Raji (cell line): ENCODE data around the gene S100P.

Experiments used
- POLR2A ChIP-seq: IDR thresholded peaks from 2 replicates; pipeline ENCODE4 v1.6.1; 2011; ENCODE audit warnings: low read depth, low read length, control low read depth; ENCODE audit not compliant: insufficient read depth

Gene S100P

GRCh38 chr4:6693231-6694176, at the start of gene S100P:
TSS of gene S100P (plus strand) at chr4:6693878. CDS start at chr4:6693933, 55 bp downstream.
- TF ChIP-seq POLR2A, result no peak

- TF ChIP-seq POLR2A, result no peak
Measured at GRCh38 chr4:6644792-6645530, 48.7 kb upstream of the S100P start.

GRCh38 chr4:6647169-6647568, 46.5 kb upstream of the S100P start:
- TF ChIP-seq POLR2A, result no peak

DNA sequence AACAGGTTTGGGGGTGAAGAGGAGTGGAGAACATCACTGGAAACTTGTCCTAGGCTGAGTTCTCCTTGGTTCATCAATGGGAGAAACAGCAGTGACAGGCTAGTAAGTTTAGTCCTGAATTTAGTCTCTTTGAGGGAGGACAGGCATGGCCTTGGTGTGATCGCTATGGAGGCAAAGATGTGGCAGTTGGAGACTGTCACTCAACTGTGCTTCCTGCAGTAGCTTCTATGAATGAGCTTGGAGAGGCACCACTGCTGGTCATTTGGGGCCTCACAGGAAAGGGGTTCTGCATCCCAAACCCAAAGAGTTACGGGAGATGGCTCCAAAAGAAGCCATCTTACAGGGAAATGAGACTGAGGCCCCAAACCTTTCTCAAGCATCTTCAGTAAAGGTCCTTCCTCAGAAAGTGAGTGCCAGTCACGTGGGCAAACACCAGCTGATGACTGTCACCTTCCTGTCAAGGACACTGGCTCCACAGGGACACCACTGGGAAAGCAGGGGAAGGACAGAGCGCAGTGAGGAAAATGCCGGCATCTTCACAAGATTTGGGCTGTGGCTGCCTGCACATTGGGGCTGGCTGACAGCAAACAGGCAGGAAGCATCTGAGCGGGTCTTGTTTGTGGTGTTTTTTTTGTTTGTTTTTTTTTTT, 46.0 kb upstream of the S100P start:
- TF ChIP-seq POLR2A, result no peak

DNA sequence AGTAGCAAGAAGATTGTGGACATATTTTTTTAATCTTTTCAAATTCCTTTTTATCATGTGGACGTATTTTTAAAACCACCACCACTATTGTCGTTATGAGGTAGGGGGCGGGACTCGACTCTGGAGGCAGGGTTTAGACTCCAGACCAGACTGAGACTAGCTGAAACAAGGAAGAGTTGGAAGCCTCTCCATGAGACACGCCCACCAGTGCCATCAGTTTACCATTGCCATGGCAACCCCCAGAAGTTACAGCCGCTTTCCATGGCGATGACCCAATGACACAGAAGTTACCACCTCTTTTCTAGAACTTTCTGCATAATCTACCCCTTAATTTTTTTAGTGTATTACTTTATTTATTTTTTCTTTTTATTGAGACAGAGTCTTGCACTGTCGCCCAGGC, 44.5 kb upstream of the S100P start:
- no peak for TF ChIP-seq POLR2A

DNA sequence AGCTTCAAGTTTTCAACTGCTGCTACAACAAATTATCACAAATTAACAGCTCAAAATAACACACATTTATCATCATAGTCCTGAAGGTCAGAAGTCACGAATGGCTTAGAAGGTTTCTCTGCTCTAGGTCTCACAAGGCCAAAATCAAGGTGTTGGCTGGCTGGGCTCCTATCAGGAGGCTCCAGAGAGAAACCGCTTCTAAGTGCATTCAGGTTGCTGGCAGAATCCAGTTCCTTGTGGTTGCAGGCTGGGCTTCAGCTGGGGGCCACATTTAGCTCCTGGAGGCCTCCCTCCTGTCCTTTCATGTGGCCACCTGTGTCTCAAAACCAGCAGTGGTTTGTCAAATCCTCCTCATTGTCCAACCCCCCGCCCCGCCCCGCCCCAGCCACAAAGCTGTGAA, 37.8 kb upstream of the S100P start:
- no peak for TF ChIP-seq POLR2A

- no peak for TF ChIP-seq POLR2A
Measured at GRCh38 chr4:6657242-6658208, 36.2 kb upstream of the S100P start.

DNA sequence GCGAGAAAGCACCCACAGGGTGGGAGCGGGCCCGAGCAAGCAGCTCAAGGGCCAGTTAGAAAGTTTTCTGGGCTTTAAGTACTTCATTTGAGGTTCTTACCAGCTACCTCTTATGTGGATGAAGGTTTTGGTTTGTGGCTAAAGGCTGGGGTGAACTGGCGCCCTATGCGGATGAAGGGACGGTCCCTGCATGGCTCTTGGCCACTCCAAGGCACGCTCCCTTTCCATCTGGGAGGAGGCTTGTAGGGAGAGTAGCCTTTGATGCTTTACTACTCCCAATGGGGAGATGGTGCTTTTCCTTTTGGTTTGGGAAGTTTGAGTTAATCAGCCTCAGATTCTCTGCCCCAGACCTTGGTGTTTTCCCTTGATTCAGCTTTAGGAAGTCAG, 35.5 kb upstream of the S100P start:
- TF ChIP-seq POLR2A, result no peak

DNA sequence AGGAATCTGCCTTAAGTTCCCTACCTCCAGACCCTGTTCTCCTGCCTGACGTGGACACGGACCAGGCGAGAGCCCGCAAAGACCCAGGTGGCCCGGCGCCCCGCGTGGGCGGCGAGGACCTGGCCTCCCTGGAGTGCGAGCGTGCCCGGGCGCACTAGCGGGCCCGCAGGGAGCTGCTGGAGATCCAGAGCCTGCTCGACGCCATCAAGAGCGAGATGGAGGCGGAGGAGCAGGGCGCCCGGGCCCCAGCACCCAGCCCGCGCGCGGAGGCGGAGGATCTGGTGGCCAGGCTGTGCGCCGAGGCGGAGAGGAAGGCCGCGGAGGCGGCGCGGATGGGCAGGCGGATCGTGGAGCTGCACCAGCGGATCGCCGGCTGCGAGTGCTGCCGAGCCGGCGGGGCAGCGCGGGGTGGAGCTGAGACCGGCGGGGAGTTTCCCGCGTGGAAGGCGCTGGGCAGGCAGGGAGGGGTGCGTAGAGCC, 35.0 kb upstream of the S100P start:
- no peak for TF ChIP-seq POLR2A

GRCh38 chr4:6659897-6660296, 33.8 kb upstream of the S100P start:
- no peak for TF ChIP-seq POLR2A

DNA sequence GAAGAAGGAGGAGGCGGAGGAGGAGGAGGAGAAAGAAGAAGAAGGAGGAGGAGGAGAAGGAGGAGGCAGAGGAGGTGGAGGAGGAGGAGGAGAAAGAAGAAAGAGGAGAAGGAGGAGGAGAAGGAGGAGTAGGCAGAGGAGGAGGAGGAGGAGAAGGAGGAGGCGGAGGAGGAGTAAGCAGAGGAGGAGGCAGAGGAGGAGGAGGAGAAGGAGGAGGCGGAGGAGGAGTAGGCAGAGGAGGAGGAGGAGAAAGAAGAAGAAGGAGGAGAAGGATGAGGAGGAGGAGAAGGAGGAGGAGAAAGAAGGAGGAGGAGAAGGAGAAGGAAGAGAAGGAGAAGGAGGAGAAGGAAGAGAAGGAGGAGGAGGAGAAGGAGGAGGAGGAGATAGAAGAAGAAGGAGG, 33.2 kb upstream of the S100P start:
- no peak for TF ChIP-seq POLR2A

- no peak for TF ChIP-seq POLR2A
Measured at GRCh38 chr4:6662591-6662990, 31.1 kb upstream of the S100P start.

DNA sequence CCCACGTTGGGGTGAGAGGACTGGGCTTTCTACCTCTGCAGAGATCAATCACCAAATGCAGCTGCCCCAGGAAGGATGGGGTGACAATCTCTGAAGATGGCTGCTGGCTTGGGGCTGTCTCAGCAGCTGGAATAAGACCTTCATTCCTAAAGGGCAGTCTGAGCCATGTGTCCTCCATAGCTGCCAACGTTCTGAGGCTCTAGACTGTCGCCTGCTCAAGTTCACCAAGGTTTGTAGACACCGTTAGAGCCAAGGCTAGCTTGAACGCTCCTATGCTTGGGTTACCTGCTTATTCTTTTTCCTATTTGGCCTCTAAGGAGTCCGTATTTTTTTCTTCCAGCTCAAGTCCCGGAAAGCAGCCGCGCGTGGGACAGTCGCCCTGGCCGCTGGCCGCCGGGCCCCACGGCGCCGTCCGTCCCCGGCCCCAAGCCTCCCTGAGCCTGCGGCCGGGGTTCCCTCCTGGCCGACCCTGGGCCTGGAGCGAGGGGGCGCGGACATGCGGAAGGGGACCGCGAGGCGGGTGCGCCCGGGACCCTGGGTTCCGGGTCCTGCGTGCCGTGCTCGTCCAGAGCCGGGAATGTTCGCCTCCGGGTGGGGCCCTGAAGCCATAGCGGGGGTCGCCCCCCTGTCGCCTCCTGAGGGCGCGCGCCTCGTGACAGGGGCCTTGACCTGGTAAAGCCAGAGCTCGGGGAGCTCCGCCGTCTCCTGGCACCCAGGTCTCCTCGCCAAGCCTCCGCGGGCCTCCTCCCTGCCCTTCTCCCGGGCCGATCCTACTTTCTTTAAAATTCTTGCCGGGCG, 29.9 kb upstream of the S100P start:
- no peak for TF ChIP-seq POLR2A

- no peak for TF ChIP-seq POLR2A
Measured at GRCh38 chr4:6665320-6665654, 28.4 kb upstream of the S100P start.
